Activated T-cell treated with anti-CD3 and anti-CD28 coated beads for 4 hours (primary cell): ENCODE results near the gene GLT8D1.

Experiments used
- DNase-seq: peaks from one replicate; pipeline ENCODE4 v3.0.0-alpha.2; 2020

Gene GLT8D1

DNA sequence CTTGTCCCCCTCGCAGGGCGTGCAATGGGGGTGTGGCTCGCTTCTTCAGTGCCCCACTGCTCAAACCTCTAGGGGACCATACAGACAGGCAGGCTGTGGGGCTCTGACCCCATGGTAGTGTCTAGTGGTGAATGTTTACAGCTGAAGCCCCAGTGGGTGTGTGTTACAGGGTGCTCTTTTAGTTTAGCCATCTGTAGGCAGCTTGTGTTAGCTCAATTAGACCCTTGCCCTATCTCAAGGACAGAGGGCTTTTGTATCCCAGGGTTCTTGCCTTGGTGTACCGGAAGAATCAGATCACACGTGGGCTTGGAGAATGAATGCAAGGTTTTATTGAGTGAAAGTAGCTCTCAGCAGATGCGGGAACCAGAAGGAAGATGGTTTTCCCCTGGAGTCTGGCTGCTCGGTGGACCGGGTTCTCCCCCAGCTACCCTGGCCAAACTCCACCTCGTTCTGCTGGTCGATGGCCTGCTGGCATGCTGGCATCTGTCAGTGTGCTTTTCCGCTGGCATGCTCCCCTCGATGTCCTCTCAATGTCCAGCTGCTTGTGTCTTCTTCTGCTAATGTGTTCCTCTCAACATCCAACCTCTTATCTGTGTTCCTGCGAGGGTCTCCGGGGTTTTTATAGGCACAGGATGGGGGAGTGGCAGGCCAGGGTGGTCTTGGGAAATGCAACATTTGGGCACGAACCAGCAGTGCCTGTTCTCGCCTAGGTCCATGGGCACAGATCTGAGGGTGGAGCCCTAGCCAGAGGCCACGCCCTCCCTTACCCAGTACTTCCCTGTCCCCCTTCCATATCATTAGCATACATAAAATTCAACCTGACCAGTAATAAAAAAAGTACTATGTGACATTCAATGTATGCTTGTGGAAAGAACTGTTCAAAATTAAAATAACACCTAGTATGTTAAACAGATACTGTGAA is 7.0 kb upstream of the GLT8D1 start:
- DNase-seq, result no peak

DNA sequence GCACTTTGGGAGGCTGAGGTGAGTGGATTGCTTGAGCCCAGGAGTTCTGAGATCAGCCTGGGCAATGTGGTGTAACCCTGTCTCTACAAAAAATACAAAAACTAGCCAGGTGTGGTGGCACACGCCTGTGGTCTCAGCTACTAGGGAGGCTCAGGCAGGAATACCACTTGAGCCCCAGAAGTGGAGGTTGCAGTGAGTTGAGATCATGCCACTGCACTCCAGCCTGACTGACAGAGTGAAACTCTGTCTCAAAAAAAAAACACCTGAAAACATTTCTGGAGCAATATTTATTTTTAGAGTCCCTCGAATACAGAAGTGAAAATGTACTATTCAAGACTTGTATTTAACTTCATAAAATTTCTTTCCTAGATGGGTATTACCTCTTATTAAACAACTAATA is 4.9 kb upstream of the GLT8D1 start:
- DNase-seq, result no peak

DNA sequence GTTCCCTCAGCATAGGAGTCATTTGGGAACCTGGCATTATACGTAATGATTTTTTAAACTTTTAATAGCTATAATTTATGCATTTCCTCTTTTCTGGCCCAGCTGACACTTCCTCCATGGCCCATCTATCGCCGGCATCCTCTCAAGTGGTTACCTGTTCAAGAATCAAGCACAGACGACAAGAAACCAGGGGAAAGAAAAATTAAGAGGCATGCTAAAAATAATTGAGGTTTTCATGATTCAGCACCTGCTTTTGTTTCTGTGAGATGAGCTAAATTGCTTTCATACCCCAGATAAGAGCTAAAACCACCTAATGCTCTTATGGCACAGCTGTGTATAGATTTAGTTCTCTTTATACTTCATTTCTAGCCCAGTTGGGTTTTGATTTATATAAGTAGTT is 2.0 kb upstream of the GLT8D1 start:
- no peak for DNase-seq

DNA sequence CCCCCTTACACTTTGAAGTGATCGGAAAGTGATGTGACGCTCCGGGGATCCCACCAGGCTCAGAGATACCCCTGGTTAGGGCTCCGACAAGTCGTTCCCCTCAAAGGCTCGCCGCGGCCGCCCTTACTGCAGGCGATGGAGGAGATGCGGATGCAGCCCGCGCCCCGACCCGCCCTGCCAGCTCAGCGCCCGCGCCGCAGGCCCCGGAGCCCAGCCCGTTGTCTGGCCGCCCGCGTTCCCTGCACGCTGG is 228 bp downstream of the GLT8D1 start:
- DNase-seq, result no peak

DNA sequence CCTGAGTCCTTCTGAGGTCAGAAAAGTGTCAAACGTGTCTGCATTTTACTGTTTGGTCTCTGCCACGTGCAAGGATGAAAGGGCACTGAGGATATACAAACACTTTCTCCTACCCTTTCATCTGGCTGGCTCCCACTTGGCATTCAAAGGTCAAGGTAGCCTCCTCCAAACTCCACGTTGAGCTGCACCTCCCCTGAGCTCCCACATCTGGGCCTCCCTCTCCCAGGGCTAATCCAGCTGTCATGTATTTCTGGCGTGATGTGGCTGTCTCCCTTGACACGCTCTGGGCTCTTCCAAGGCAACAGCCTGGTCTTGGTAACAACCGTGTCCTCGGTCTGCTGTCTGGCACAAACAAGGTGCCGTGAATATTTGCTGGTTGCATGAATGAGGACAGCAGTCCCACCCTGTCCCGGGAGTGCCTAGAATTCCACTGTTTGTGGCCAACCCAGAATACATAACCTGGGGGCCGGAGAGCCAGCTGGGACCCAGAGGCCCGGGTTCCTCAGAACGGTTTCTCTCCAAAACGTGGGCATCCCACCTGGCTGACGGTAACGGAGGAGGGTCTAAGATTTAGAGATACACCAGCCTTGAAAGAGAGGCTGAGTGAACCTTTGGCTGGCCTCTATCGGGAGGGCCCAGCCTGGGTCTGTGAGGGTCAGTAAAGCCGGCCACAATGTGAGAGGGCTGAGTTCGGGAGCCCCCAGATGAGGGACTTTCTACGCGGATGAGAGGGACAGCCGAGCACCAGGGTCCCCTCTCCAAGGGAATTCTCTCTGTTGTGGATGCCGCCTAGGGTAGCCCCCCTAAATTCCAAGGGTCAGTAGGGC is 767 bp downstream of the GLT8D1 start:
- DNase-seq, result no peak

DNA sequence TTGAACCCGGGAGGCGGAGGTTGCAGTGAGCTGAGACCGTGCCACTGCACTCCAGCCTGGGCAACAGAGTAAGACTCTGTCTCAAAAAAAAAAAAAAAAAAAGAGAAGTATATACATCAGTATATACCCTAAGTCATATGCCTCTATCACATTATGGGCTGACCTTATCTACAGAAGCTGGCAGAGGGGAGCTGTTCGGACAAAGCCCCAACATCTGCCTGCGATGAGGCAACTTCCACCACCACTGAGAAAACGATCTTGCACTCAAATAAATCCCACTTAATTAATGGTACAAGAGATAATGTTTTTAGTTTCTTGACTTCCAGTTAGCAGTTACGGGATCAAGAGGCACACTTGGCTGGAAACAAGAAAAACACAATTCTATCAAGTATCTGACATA is 2.2 kb downstream of the GLT8D1 start:
- DNase-seq, result no peak

DNA sequence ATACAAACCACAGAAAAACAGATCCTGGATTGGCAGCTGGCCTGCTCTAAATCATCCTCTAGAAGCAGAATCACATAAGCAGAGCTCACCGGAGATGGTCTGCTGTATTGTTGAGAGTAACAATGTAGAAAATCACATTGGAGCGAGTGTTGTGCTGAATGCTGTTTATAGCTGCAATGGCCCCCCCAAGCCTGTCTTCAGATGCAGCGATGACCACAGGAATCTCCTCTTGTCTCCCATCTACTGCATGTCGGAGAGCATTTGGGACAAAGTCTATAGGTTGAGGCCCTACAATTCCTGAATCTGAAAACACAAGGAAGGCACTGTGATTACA is 8.0 kb downstream of the GLT8D1 start:
- DNase-seq, result no peak

DNA sequence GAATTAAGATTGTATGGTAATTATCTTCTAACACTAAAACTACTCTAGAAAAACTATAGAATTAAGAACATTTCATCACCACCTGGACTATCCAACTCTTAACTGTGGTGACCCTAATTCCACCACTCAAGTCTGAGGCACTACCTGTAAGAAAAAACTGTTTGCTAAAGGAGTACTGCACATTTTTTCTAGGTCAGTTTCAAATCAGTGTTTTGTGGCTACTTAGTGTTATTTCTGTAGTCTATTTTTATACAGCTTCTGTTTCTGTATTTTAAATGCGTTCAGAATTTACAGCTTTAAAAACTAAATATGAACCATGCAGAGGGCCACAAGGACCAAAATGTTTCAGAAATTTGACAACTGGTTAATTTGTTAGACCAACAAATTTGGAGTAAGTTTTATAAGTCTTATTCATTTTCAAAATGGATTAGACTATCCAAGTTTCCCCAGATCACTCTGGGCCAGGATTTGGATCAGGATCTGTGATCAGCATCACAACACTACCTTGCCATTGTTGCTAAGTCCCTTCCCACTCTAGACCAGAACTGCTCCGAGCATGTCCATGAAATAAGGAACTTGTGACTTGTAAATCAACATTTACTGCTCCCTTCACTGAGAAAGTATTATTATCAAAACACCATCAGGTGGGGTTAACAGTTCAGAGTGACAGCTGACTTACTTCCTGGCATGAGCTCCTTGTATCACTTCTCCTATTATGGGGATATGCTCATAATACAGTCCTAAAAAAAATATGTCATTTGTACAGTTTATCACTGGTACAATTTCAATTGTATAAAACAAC is 8.6 kb downstream of the GLT8D1 start:
- no peak for DNase-seq

DNA sequence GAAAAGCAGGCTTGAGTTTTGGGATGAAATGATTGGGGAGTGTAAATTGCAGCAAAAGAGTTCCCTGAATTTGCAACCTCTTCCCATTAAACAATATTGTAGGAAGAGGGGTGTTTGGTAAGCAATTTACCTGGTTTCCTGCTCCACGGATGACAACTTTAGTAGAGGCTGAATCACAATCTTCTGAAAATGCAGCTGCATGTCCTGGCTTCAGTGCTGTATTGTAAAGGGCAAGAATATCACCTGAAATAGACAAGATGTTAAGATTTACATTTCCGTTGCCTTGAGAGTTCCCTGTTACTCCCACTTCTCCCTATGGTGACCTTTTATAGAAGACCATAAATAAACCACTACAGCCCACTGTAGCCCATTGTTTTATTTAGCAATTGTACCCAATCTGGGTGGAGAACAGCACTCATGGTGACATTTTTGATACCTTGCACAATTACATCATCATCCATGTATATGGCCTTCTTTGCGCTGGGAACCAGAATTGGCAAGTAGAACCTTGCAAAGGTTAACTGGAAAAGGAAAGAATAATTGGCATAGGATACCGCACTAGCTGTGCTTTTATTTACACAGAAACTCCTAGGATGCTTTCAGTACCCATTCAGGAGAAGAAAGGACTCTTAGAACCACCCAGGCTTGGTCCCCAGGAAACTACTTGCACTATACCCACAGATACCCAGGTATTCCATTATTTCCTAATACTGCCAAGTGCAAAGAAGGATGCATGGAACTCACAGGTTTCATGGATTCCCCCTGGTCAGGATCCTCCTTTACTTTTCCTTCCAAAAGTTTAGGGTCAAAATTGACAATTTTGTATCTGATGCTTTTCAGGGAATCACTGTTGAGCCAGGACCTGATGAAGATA is 9.6 kb downstream of the GLT8D1 start:
- DNase-seq, result no peak

DNA sequence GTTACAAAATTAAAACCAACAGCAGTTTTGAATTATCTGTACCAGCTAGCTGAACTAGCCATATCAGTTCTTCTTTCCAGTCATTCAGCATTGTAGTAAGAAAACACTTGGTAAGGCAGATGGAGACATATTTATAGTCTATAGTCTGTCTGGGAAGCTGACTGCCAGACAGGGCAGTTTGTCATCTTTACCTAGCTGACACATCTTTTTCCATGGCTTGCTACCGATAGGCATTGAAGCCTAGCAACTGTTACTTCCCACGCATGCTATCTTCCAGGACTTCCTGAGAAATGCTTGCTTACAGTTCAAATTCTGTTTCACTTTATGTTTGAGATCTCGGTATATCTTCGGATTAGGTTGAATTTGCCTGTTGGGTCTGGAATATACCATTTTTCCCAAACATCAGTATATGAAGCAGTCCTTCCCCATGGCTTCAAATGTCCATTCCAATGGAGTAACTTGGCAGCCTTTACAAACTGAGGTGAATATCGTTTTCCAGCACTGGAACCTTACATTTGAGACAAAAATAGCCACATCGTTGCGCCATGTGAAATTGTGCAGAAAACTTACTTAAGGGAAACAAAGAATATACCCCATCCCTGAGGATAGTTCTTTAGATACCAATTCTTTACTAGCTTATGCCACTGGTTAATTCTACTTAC is 10.9 kb downstream of the GLT8D1 start:
- no peak for DNase-seq

DNA sequence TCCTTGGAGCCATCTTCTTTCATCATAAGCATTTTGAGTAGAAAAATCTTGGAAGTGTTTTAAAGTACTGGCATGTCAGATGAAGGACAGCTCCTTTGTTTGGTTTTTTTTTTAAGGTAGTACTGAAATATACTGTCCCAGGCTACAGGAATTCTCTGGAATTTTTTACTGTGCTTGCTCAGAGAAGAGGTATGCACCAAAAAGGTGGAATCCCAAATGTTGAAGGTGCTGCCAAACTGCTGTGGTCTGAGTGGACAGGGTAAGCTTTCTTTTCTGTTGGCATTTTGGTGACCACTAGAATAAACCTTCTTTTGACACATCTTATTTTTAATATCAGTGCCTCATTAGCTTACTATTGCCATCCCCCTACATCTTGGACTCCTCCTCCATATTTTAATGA is 12.5 kb downstream of the GLT8D1 start:
- no peak for DNase-seq

DNA sequence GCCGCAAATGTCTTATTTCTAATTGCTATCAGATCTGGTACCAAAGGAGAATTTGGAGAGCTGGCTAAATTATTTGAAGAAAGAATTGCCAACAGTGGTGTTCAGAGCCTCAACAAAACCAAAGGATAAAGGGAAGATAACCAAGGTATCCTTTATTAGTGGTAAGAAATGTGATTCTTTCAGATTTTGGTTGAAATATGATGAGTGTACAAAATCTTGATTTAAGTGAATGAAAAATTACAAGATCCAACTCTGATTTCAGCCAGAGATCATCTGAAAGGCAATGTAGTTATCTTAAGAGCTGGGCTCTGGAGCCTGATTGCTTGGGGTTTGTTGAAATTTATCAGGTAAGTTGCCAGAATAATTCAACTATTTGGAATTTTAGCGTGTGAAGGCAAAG is 15.0 kb downstream of the GLT8D1 start:
- no peak for DNase-seq

DNA sequence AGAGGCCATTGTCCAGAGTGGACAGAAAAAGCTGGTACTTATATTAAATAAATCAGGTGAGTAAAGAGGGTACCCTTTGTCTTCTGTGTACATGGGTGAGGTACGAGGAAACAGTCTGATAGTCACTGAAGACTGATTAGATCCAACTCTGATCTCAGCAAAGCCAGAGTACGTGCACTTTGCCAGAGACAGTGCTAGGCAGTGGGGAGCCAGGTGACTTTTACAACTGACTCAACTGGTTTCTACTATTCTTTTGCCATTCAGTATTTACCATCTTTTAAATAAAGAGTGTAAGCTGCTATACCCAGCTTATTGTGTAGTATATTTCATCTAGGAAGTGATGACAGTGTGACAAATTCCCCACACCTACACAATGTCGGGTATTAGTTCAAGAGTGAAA is 16.4 kb downstream of the GLT8D1 start:
- DNase-seq, result no peak

DNA sequence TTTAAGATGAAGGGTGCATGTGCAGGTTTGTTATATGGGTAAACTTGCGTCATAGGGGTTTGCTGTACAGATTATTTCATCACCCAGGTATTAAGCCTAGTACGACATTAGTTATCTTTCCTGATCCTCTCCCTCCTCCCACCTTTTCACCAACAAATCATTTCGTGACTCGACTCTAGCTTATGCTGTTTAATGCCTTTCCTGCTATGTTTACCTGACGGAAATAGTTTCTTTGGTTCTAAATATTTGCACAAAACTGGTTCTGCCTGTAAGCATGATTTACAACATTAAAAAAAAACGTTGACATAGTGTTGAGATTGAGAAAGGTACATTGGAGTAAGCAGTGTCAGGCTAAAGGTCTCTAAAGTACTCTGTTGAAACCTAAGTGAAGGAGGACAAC is 17.3 kb downstream of the GLT8D1 start:
- DNase-seq, result no peak

DNA sequence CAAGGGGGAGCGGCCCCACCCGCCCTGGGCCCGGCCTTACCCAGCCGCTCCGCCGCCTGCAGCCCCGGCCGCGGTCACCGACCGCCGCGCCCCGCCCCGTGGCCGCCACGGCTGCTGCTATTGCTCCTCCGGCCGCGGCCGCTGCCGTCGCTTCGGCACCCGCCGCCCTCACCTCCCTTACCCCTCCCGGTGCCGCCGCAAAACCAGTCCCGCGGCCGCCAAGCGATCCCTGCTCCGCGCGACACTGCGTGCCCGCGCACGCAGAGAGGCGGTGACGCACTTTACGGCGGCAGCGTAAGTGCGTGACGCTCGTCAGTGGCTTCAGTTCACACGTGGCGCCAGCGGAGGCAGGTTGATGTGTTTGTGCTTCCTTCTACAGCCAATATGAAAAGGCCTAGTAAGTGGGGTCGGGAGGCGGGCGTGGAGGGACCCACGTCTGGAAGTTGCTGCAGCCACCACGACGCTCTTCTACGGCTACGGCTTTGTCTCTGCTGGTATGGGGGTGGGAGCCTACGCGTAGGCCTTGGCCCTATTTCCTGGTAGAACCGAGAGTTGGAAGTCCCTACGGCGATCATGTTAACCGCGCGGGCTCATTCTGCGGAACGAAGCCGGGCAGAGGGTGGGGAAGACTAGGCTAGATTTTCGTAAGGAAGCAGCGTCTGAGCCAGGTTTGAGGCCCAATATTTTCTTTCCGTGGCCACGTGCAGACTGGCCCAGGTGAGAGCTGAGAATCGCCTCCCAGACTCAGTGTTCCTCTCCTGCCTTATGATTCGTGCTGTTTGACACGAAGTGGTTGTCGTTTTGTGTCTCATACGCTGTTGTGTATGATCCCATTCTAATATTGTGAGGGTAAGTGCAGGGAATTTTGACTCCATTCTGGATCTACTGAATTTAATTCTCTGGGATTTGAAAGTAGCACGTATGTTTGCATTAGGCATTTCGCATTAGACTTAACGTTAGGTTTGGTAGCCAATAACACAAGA is 19.6 kb downstream of the GLT8D1 start, which contains the start of the genes GNL3 and PBRM1:
Gene GNL3 (plus strand): TSS at position 324 of the 983 bp plus-strand sequence. CDS start 61 bp downstream, at position 385.
Gene PBRM1 (minus strand): TSS at position 205 of the 983 bp plus-strand sequence.
- DNase-seq, result peak; percentile 83

DNA sequence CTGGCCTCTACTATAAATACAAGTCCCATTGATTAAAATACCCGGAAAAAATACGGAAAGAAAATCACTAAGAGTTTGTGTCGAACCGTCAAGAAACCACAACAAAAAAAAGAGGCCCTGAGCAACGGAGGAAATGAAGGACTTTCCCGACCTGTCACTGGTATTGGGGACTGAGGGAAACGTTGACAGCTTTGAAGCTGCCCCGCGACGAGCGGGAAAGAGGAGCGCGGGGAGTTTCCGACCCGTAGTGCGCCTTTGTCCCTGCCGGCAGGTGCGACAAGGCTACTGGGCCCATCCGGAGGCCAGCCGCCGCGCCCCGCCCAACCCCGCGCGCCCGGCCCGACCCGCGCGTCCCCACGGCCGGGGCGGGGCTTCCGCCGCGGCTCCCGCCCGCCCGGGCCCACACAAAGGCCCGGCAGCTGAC is 20.3 kb downstream of the GLT8D1 start:
- peak; percentile 43 for DNase-seq

DNA sequence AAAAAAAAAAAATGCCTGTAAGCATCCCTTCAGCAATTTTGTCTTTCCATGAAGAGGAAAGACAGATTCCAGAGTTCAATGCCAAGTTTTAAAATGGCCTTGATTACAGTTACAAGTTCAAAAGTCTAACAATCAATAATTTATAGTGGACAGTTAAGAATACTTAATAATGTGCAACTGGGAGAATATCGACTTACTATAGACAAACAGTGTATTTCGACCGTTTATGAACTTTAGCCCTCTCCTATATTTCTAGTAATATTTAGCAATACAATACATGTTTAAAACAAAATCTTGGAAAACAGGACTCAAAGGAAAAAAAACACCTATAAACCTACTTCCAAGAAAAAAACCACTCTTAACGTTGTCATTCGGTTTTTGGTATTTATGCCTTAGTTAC is 21.4 kb downstream of the GLT8D1 start:
- no peak for DNase-seq

DNA sequence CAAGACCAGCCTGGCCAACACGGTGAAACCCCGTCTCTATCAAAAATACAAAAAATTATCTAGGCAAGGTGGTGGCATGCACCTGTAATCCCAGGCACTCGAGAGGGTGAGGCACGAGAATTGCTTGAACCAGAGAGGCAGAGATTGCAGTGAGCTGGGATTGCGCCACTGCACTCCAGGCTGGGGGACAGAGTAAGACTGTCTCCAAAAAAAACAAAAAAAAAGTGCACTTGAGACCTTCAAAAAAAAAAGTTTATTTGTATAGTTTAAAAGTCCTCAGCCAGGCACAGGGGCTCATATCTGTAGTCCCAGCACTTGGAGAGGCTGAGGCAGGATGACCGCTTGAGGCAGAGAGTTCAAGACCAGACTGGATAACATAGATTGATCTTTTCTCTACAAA is 22.0 kb downstream of the GLT8D1 start:
- no peak for DNase-seq

DNA sequence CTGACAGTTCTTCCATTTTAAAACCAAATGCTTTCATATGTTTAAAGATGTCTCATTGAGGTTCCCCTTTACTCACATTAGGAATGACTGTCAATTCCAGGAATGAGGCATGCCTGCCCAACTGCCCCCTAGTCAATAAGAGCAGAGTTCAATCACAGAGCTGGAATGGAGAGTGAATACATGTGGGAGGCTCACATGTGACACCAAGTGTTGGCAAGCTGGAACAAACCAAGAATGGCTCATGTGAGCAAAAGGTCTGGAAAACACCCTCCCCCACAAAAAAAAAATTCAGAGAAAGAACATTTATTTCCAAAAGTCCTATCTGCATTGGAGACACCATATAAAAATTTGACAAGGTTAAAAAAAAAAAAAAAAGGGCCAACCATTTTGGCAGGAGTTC is 23.6 kb downstream of the GLT8D1 start:
- DNase-seq, result no peak

DNA sequence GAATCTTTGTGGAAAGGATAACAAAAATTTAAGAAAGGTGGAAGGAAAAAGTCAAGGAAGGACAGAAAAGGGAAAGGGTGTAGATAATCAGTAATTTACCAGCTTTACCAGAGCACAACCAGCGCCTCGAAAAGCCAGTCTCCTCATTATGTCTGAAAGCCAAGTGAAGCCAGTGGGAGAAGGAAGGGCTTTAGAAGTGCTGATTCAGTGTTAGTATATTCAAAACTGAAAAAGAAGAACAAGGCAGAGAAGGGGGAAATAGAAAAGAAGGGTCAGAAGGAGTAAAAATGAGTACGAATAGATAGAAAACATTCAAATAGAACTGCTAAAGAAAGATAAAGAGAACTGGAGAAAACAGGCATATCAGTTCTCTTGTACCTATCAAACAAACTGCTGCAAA is 24.0 kb downstream of the GLT8D1 start:
- no peak for DNase-seq

DNA sequence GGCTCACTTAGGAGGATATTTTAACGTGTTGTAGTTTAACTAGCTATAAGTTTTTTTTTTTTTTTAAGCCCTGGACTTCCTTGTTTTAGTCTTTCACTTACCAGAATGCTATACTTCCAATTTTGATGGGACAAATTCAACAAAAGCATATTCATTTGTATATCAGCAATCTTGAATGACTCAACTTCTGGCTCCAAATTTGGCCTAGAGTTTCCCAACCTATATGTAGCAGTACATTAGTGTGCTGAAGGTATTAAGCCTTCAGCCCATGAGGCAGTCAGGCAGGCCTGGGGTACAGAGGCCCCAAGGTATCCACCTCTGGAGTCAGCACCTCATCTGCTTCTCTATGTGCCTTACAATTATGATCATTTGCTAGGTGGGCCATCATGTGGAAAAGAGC is 25.8 kb downstream of the GLT8D1 start:
- DNase-seq, result no peak
